Right atrium auricular region (tissue), 2 donors: ENCODE data around the gene GPX8. TPM values are rescaled to one million over a fixed set of nuclear protein-coding genes. Genes with fewer than 3 reads are reported as not detected.

Source experiments
- DNase-seq: peaks from one replicate; pipeline ENCODE4 v3.0.0-alpha.2; 2019; ENCODE audit warnings: low spot score
- H3K27ac ChIP-seq, 2 donors: fragments of 200-600 bp; sonication (generic); 1 replicate in 1 of 2; 2 replicates in 1 of 2; pipeline ENCODE4 v1.5.1; 2016 to 2019
- H3K27me3 ChIP-seq, 2 donors: fragments of 200-600 bp; sonication (generic); one replicate each; pipeline versions ENCODE4 v1.5.1 to v1.6.0; 2017 to 2019
- H3K36me3 ChIP-seq: fragments of 200-600 bp; sonication (generic); one replicate; pipeline ENCODE4 v1.5.1; 2016
- H3K4me1 ChIP-seq, 2 donors: fragments of 200-600 bp; sonication (generic); one replicate each; pipeline versions ENCODE4 v1.5.1 to v1.6.0; 2017 to 2019
- H3K4me3 ChIP-seq, 2 donors: fragments of 200-600 bp; sonication (generic); 1 replicate in 1 of 2; 2 replicates in 1 of 2; pipeline ENCODE4 v1.5.1; 2017 to 2019; ENCODE audit warnings: mild to moderate bottlenecking in 1 of 2, moderate library complexity in 1 of 2
- H3K9me3 ChIP-seq, 2 donors: fragments of 200-600 bp; sonication (generic); one replicate each; pipeline ENCODE4 v1.5.1; 2019
- total RNA-seq, 2 donors: library from RNA; depleted of rRNA; stranded (reverse); fragments of >200 nt; gene quantifications; one replicate each; pipeline ENCODE4 v1.1.0, GENCODE V29; 2016
- TF ChIP-seq, protein P1 (sequence below), 2 donors: fragments of 200-600 bp; sonication (generic); IDR thresholded peaks; one replicate each; pipeline ENCODE4 v1.5.1; 2019; ENCODE audit warnings: antibody characterized with exemption in 2 of 2

The GPX8 gene
- total RNA-seq, 2 donors from 2014 or later, result 15.7 to 17.5 TPM

DNA sequence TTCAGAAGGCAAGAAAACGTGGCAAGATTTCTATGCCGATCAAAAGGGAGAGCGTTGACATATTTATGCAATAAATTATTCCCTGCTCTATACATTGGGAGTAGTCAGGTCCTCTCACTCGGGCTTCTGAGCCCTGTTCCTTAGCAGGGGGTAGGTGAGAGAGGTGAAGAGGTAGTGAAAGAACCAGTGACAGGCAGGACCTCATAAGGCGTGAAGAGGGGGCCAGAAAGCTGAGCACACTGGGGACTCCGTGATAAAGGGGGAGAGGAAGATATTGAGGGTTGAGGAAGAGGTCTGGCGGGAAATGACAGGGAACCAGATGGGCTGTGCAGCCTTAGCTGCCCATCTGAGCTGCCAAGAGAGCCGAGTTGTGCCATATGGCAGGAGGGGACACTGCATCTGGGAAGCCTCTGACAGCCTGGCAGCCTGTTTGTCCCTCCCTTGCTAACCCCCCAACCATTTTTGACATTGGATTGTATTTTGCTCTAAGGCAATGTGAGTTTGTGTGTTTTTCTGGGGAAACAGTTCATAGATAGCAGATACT lies 13.8 kb downstream of the GPX8 start:
- Histone ChIP-seq H3K9me3 (no peaks in the 10 kb centered on the region), H3K27me3 (peaks cover 16 to 30% of the 10 kb centered on the region in 2 donors), H3K27ac (no peak overlapping the region), H3K36me3 (no peaks in the 10 kb centered on the region), H3K4me1 (peaks cover 0 to 27% of the 10 kb centered on the region in 2 donors), H3K4me3 (peak overlapping the region; percentile 33 to 54)
- no peak for DNase-seq
- TF ChIP-seq, protein P1, sequence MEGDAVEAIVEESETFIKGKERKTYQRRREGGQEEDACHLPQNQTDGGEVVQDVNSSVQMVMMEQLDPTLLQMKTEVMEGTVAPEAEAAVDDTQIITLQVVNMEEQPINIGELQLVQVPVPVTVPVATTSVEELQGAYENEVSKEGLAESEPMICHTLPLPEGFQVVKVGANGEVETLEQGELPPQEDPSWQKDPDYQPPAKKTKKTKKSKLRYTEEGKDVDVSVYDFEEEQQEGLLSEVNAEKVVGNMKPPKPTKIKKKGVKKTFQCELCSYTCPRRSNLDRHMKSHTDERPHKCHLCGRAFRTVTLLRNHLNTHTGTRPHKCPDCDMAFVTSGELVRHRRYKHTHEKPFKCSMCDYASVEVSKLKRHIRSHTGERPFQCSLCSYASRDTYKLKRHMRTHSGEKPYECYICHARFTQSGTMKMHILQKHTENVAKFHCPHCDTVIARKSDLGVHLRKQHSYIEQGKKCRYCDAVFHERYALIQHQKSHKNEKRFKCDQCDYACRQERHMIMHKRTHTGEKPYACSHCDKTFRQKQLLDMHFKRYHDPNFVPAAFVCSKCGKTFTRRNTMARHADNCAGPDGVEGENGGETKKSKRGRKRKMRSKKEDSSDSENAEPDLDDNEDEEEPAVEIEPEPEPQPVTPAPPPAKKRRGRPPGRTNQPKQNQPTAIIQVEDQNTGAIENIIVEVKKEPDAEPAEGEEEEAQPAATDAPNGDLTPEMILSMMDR (IDR thresholded peaks at IDR 0.05), result no peak

DNA sequence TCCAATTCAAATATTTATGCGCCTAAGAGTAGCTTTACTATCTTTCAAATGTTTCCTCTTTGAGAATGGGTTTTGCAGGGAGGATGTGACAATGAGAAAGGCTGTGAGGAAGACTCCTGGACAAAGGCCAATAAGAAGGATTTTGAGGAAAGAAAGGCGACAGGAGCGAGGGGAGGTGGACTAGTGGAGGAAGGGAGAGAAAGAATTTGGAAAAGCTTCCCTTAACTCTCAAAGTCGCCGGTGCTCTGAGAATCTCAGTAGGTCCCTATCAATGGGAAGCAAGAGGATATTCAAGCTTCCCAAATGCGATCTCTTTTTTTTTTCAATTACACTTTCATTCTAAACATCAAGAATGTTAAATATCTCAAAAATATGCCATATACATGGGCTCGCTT lies 15.8 kb downstream of the GPX8 start:
- DNase-seq, result no peak
- TF ChIP-seq, protein P1 (IDR thresholded peaks at IDR 0.05), result no peak
- Histone ChIP-seq H3K9me3 (no peaks in the 10 kb centered on the region), H3K27ac (no peak overlapping the region), H3K4me3 (no peak overlapping the region), H3K4me1 (peaks cover 0 to 27% of the 10 kb centered on the region in 2 donors), H3K27me3 (peaks cover 16 to 30% of the 10 kb centered on the region in 2 donors), H3K36me3 (no peaks in the 10 kb centered on the region)

DNA sequence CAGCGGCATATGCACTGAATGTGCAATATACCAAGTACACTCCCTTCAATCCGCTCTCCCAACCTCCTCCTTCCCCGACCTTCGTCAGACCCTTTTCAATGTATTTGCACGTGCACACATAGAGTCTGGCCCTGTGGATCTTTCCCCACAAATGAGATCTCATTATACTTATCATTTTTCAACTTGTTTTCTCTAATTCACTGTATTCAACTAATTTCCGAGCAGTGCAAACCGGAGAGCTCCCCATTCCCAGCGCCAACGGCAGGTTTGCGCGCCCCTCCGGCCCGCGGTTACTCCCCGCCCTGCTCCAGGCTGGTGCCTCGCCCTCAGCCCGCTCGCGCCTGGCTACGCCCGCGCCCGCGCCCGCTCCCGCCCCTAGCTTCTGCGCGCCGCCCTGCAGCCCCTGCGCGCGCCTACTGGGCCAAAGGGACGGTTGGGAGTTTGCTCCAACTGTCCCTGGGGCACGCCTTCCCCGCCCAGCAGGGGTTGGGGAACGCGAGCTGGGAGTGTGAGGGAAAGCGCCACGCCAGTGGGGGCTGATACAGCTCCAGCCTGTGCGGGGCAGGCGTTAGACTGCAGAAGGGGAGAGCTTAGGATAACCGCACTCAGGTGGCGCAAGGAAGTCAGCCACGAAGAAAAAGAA lies 16.3 kb downstream of the GPX8 start:
- peak overlapping the region in 1 of 2 donors; percentile 26 for H3K4me3 ChIP-seq
- no peak overlapping the region for H3K27ac ChIP-seq
- DNase-seq, result no peak
- peaks cover 16 to 30% of the 10 kb centered on the region in 2 donors for H3K27me3 ChIP-seq
- no peaks in the 10 kb centered on the region for H3K9me3 ChIP-seq
- H3K4me1 ChIP-seq, result peaks cover 0 to 27% of the 10 kb centered on the region in 2 donors
- H3K36me3 ChIP-seq, result no peaks in the 10 kb centered on the region
- TF ChIP-seq, protein P1 (IDR thresholded peaks at IDR 0.05), result peak in 1 of 2 donors; percentile 59

DNA sequence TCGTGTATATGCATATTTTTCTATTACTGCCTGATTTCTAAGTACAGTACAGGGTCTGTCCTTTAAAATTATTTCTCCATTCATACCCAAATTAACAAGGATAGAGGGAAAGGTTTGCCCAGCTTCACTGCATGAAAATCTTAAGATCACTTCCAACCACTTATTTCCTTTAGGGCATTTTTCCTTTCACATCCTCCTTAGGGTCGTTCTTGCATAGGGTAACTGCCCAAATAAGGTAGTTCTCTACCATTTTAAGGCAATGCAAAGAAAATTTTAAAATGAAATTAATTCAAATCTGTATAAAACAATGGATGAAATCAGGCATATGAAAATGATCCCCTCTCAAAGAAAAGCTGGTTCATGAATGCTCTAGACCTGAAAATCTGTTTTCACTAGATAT lies 17.1 kb downstream of the GPX8 start:
- TF ChIP-seq, protein P1 (IDR thresholded peaks at IDR 0.05), result no peak
- Histone ChIP-seq H3K4me3 (no peak overlapping the region), H3K27me3 (peaks cover 16 to 30% of the 10 kb centered on the region in 2 donors), H3K9me3 (no peaks in the 10 kb centered on the region), H3K36me3 (no peaks in the 10 kb centered on the region), H3K4me1 (peaks cover 0 to 27% of the 10 kb centered on the region in 2 donors), H3K27ac (no peak overlapping the region)
- no peak for DNase-seq

DNA sequence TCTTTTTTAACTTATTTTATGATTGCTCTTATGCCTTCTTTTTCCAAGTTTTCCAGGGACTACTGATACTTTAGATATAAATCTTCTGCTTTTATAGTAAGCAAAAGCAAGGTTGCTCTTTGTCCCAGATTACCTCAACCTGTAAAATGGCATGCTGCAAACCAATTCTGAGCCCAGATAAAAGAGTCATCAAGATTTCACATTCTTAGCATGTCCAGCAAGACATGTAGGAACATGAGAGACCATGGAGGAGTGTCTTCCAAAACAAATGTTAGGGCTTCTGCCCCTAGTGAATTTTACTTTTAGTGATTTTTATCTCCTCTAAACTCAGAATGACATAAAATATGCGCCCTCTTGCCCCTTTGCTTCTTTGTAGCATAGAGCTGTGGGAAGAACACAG lies 20.0 kb downstream of the GPX8 start:
- H3K4me1 ChIP-seq, result peaks cover 0 to 11% of the 10 kb centered on the region in 2 donors
- no peak overlapping the region for H3K4me3 ChIP-seq
- H3K36me3 ChIP-seq, result no peaks in the 10 kb centered on the region
- DNase-seq, result no peak
- H3K27me3 ChIP-seq, result peaks cover 10 to 16% of the 10 kb centered on the region in 2 donors
- no peak overlapping the region for H3K27ac ChIP-seq
- no peaks in the 10 kb centered on the region for H3K9me3 ChIP-seq
- TF ChIP-seq, protein P1 (IDR thresholded peaks at IDR 0.05), result no peak
